ENCODE measurements around the gene TPPP3.
"Not testable (repeated sequence)": the region's sequence is repeated elsewhere in the genome, so short reads cannot be mapped to it uniquely, and the experiment has no call there.

Gene TPPP3

GRCh38 chr16:67419931-67420330, 26.6 kb upstream of the TPPP3 start:
- ChIA-PET CTCF (no interaction called here), POLR2A (no interaction called here)
- DNase-seq (ENCODE audit: extremely low spot score) = no peak
- TF ChIP-seq SUZ12 (IDR thresholded peaks at IDR 0.05) = no peak
- TF ChIP-seq HDGF (IDR thresholded peaks at IDR 0.05; ENCODE audit: borderline replicate concordance) = no peak
- TF ChIP-seq FOXA1 (IDR thresholded peaks at IDR 0.05) = no peak
- TF ChIP-seq NFRKB (IDR thresholded peaks at IDR 0.05) = no peak
- TF ChIP-seq FOXM1 (IDR thresholded peaks at IDR 0.05; ENCODE audit: borderline replicate concordance) = no peak

GRCh38 chr16:67419502-67419901, 26.2 kb upstream of the TPPP3 start:
- POLR2A ChIA-PET = no interaction called here
- CTCF ChIA-PET = no interaction called here

GRCh38 chr16:67417333-67418061, 24.2 kb upstream of the TPPP3 start:
- no peak for TF ChIP-seq L3MBTL2 (conservative IDR thresholded peaks at IDR 0.05)
- ChIA-PET POLR2A (interaction anchor here (1.5 kb wide), 1 partner anchor 91 kb away, joined by 3 read pairs; the partner anchor contains the start of genes KCTD19 and LRRC36), CTCF (interaction anchor here (0.6 to 3.4 kb wide), 7 partner anchors 10 to 828 kb away, joined by 3 to 25 read pairs (median 4); partner anchors contain the start of genes CES3 and PLA2G15)

More at GRCh38 chr16:67419502-67419901, 26.2 kb upstream of the TPPP3 start:
- DNase-seq (ENCODE audit: extremely low spot score) = no peak
- no peak for TF ChIP-seq HDGF (IDR thresholded peaks at IDR 0.05; ENCODE audit: borderline replicate concordance)
- no peak for TF ChIP-seq TARDBP (IDR thresholded peaks at IDR 0.05)
- TF ChIP-seq BHLHE40 (IDR thresholded peaks at IDR 0.05; ENCODE audit: borderline replicate concordance) = no peak
- no peak for TF ChIP-seq PKNOX1 (IDR thresholded peaks at IDR 0.05)

GRCh38 chr16:67415872-67416793, 22.8 kb upstream of the TPPP3 start, which contains the start of gene ZDHHC1:
ZDHHC1 (minus strand) TSS chr16:67416477; CDS start chr16:67407775, 8,702 bp downstream.
- DNase-seq (ENCODE audit: extremely low spot score) = peak; percentile 86
- CTCF ChIA-PET = interaction anchor here (0.6 to 3.4 kb wide), 8 partner anchors 11 to 138 kb away, joined by 3 to 25 read pairs (median 3); partner anchors contain the start of gene TPPP3
- POLR2A ChIA-PET = no interaction called here
- TF ChIP-seq L3MBTL2 (conservative IDR thresholded peaks at IDR 0.05) (peak; percentile 49; the same call in 1 of the 2 replicates), HDGF (IDR thresholded peaks at IDR 0.05; ENCODE audit: borderline replicate concordance) (0 out of 2 replicates have a peak, but pooled peaks have one; percentile 71), FOXA1 (IDR thresholded peaks at IDR 0.05) (no peak), SUZ12 (IDR thresholded peaks at IDR 0.05) (no peak), PKNOX1 (IDR thresholded peaks at IDR 0.05) (no peak), FOXK2 (IDR thresholded peaks at IDR 0.05) (no peak), TARDBP (IDR thresholded peaks at IDR 0.05) (no peak), SP1 (IDR thresholded peaks at IDR 0.05) (no peak), ELF4 (IDR thresholded peaks at IDR 0.05) (no peak), CTBP1 (IDR thresholded peaks at IDR 0.05; ENCODE audit: borderline replicate concordance) (no peak)

More at GRCh38 chr16:67417333-67418061, 24.2 kb upstream of the TPPP3 start:
- DNase-seq (ENCODE audit: extremely low spot score) = no peak

GRCh38 chr16:67415421-67415820, 22.1 kb upstream of the TPPP3 start:
- DNase-seq (ENCODE audit: extremely low spot score) = not testable (repeated sequence)
- ChIA-PET CTCF (interaction anchor here (1.3 kb wide), 1 partner anchor 50 kb away, joined by 3 read pairs; no protein-coding TSS in a partner anchor), POLR2A (interaction anchor here (0.6 to 1.1 kb wide), 2 partner anchors 13 to 66 kb away, joined by 3 to 4 read pairs; partner anchors contain the start of gene ATP6V0D1)

- POLR2A ChIA-PET = interaction anchor here (1.1 kb wide), 1 partner anchor 67 kb away, joined by 4 read pairs; the partner anchor contains the start of gene ATP6V0D1
- DNase-seq (ENCODE audit: extremely low spot score) = no peak
- CTCF ChIA-PET = interaction anchor here (1.3 kb wide), 1 partner anchor 51 kb away, joined by 3 read pairs; no protein-coding TSS in a partner anchor
- TF ChIP-seq L3MBTL2 (conservative IDR thresholded peaks at IDR 0.05) (no peak), ZNF384 (IDR thresholded peaks at IDR 0.05) (peak; percentile 16; the same call in 1 of the 2 replicates)
These were observed 20.9 kb upstream of the TPPP3 start for GRCh38 chr16:67413978-67414911.

GRCh38 chr16:67412294-67412693, 19.0 kb upstream of the TPPP3 start:
- no peak for DNase-seq (ENCODE audit: extremely low spot score)
- POLR2A ChIA-PET = no interaction called here
- CTCF ChIA-PET = interaction anchor here (0.5 kb wide), 1 partner anchor 39 kb away, joined by 4 read pairs; no protein-coding TSS in a partner anchor
- TF ChIP-seq FOXK2 (IDR thresholded peaks at IDR 0.05) = no peak
- no peak for TF ChIP-seq LEF1 (IDR thresholded peaks at IDR 0.05; ENCODE audit: borderline replicate concordance)
- no peak for TF ChIP-seq L3MBTL2 (conservative IDR thresholded peaks at IDR 0.05)
- TF ChIP-seq FOXM1 (IDR thresholded peaks at IDR 0.05; ENCODE audit: borderline replicate concordance) = no peak
- TF ChIP-seq PKNOX1 (IDR thresholded peaks at IDR 0.05) = no peak
- no peak for TF ChIP-seq ZNF384 (IDR thresholded peaks at IDR 0.05)
- TF ChIP-seq BHLHE40 (IDR thresholded peaks at IDR 0.05; ENCODE audit: borderline replicate concordance) = no peak
- no peak for TF ChIP-seq HDGF (IDR thresholded peaks at IDR 0.05; ENCODE audit: borderline replicate concordance)
- TF ChIP-seq FOXA1 (IDR thresholded peaks at IDR 0.05) = no peak
- TF ChIP-seq ELF4 (IDR thresholded peaks at IDR 0.05) = no peak
- no peak for TF ChIP-seq SUZ12 (IDR thresholded peaks at IDR 0.05)
- TF ChIP-seq ARNT (IDR thresholded peaks at IDR 0.05) = no peak
- TF ChIP-seq NFRKB (IDR thresholded peaks at IDR 0.05) = no peak

All from HEK293T (cell line).